ENCODE measurements around the gene CIAO2B. TPM values are rescaled to one million over a fixed set of nuclear protein-coding genes. Genes with fewer than 3 reads are reported as not detected.

The CIAO2B gene
- polyA plus RNA-seq, 1 experiment = 131 TPM

- H3K27ac ChIP-seq (ENCODE audit: low read depth, low read length) = peak overlapping the region; percentile 70
- DNase-seq (ENCODE audit: low read depth, low spot score) = no peak
- H3K4me3 ChIP-seq (ENCODE audit: low read depth, low read length) = peak overlapping the region; percentile 96
- H3K9me3 ChIP-seq (ENCODE audit: control insufficient read depth, insufficient read depth, low read length) = no peaks in the 10 kb centered on the region; the same call in 1 of the 2 replicates
- TF ChIP-seq CTCF (IDR thresholded peaks at IDR 0.05; ENCODE audit: low read depth, low read length) = no peak
- ChIA-PET POLR2A (interaction anchor here (0.8 to 1.6 kb wide), 3 partner anchors 14 to 38 kb away, joined by 3 to 4 read pairs (median 4); no protein-coding TSS in a partner anchor), CTCF (interaction anchor here (1.0 to 1.2 kb wide), 2 partner anchors 38 to 39 kb away, joined by 3 to 5 read pairs; no protein-coding TSS in a partner anchor)
- H3K27me3 ChIP-seq (ENCODE audit: control insufficient read depth, insufficient read depth, low read length) = no peaks in the 10 kb centered on the region
Measured at GRCh38 chr16:66933776-66934137, 445 bp downstream of the CIAO2B start.

GRCh38 chr16:66932076-66932475 is 2.1 kb downstream of the CIAO2B start:
- Histone ChIP-seq H3K9me3 (ENCODE audit: control insufficient read depth, insufficient read depth, low read length) (no peaks in the 10 kb centered on the region; the same call in 1 of the 2 replicates), H3K4me3 (ENCODE audit: low read depth, low read length) (no peak overlapping the region), H3K27ac (ENCODE audit: low read depth, low read length) (no peak overlapping the region), H3K27me3 (ENCODE audit: control insufficient read depth, insufficient read depth, low read length) (no peaks in the 10 kb centered on the region)
- ChIA-PET CTCF (interaction anchor here (0.7 to 1.2 kb wide), 2 partner anchors 34 to 37 kb away, joined by 3 to 4 read pairs; no protein-coding TSS in a partner anchor), POLR2A (no interaction called here)
- DNase-seq (ENCODE audit: low read depth, low spot score) = no peak
- TF ChIP-seq CTCF (IDR thresholded peaks at IDR 0.05; ENCODE audit: low read depth, low read length) = no peak

- no peak for TF ChIP-seq CTCF (IDR thresholded peaks at IDR 0.05; ENCODE audit: low read depth, low read length)
- Histone ChIP-seq H3K9me3 (ENCODE audit: control insufficient read depth, insufficient read depth, low read length) (no peaks in the 10 kb centered on the region; the same call in 1 of the 2 replicates), H3K27me3 (ENCODE audit: control insufficient read depth, insufficient read depth, low read length) (no peaks in the 10 kb centered on the region), H3K27ac (ENCODE audit: low read depth, low read length) (no peak overlapping the region), H3K4me3 (ENCODE audit: low read depth, low read length) (no peak overlapping the region)
- DNase-seq (ENCODE audit: low read depth, low spot score) = no peak
- POLR2A ChIA-PET = interaction anchor here (1.4 kb wide), 1 partner anchor 32 kb away, joined by 3 read pairs; no protein-coding TSS in a partner anchor
- CTCF ChIA-PET = interaction anchor here (0.6 to 1.7 kb wide), 6 partner anchors 22 to 223 kb away, joined by 3 to 5 read pairs (median 4); partner anchors contain the start of gene NAE1
Measured at GRCh38 chr16:66931665-66932064, 2.5 kb downstream of the CIAO2B start.

- ChIA-PET CTCF (interaction anchor here (1.3 to 1.7 kb wide), 4 partner anchors 21 to 225 kb away, joined by 3 to 5 read pairs (median 4); partner anchors contain the start of gene NAE1), POLR2A (interaction anchor here (1.4 kb wide), 1 partner anchor 30 kb away, joined by 3 read pairs; no protein-coding TSS in a partner anchor)
- Histone ChIP-seq H3K4me3 (ENCODE audit: low read depth, low read length) (no peak overlapping the region), H3K27ac (ENCODE audit: low read depth, low read length) (peak overlapping the region; percentile 31), H3K27me3 (ENCODE audit: control insufficient read depth, insufficient read depth, low read length) (no peaks in the 10 kb centered on the region), H3K9me3 (ENCODE audit: control insufficient read depth, insufficient read depth, low read length) (no peaks in the 10 kb centered on the region; the same call in 1 of the 2 replicates)
- TF ChIP-seq CTCF (IDR thresholded peaks at IDR 0.05; ENCODE audit: low read depth, low read length) = no peak
- no peak for DNase-seq (ENCODE audit: low read depth, low spot score)
Measured at GRCh38 chr16:66930189-66930588, 4.0 kb downstream of the CIAO2B start.

- Histone ChIP-seq H3K9me3 (ENCODE audit: control insufficient read depth, insufficient read depth, low read length) (no peaks in the 10 kb centered on the region), H3K27me3 (ENCODE audit: control insufficient read depth, insufficient read depth, low read length) (peaks cover 8% of the 10 kb centered on the region), H3K27ac (ENCODE audit: low read depth, low read length) (no peak overlapping the region), H3K4me3 (ENCODE audit: low read depth, low read length) (no peak overlapping the region)
- CTCF ChIA-PET = interaction anchor here (0.6 to 4.2 kb wide), 9 partner anchors 10 to 58 kb away, joined by 3 to 77 read pairs (median 7); partner anchors contain the start of gene CDH16
- DNase-seq (ENCODE audit: low read depth, low spot score) = no peak
- POLR2A ChIA-PET = interaction anchor here (0.5 to 0.6 kb wide), 3 partner anchors 11 to 563 kb away, joined by 3 to 4 read pairs (median 4); no protein-coding TSS in a partner anchor
- peak; percentile 52 for TF ChIP-seq CTCF (IDR thresholded peaks at IDR 0.05; ENCODE audit: low read depth, low read length)
Measured at GRCh38 chr16:66928702-66929388, 5.4 kb downstream of the CIAO2B start.
